Mononuclear cell (primary cell): ENCODE results near the gene ZFAND4. TPM values are rescaled to one million over a fixed set of nuclear protein-coding genes. Genes with fewer than 3 reads are reported as not detected.
A peak's percentile ranks its signal among the peaks of the same experiment; 100 is the strongest.
"Not testable (repeated sequence)": the region's sequence is repeated elsewhere in the genome, so short reads cannot be mapped to it uniquely, and the experiment has no call there.

Source experiments
- H3K27me3 ChIP-seq: 2 replicates; pipeline ENCODE4 v1.6.0; 2011; ENCODE audit warnings: low read length, control low read depth; ENCODE audit not compliant: insufficient read depth
- H3K4me1 ChIP-seq: 2 replicates; pipeline ENCODE4 v1.5.1; 2011; ENCODE audit warnings: mild to moderate bottlenecking, low read length, control low read depth; ENCODE audit not compliant: insufficient read depth
- H3K4me3 ChIP-seq: 2 replicates; pipeline ENCODE4 v1.5.1; 2011; ENCODE audit warnings: mild to moderate bottlenecking, low read length, moderate library complexity
- H3K9me3 ChIP-seq: 2 replicates; pipeline ENCODE4 v1.5.1; 2011; ENCODE audit warnings: low read depth, mild to moderate bottlenecking, control low read depth, low read length
- total RNA-seq: library from RNA; depleted of rRNA; stranded (reverse); fragments of >200 nt; gene quantifications from one replicate; pipeline ENCODE4 v1.2.3, GENCODE V29; 2012

ZFAND4 gene
- total RNA-seq: 33.1 TPM

- Histone ChIP-seq H3K27me3 (no peaks in the 10 kb centered on the region), H3K9me3 (no peaks in the 10 kb centered on the region)
These were observed at the start of gene ZFAND4 for GRCh38 chr10:45672181-45673073. TSS of gene ZFAND4 (minus strand) at chr10:45672772. CDS start at chr10:45663725, 9,047 bp downstream.

GRCh38 chr10:45721503-45721902 is 48.9 kb upstream of the ZFAND4 start:
- H3K27me3 ChIP-seq, H3K9me3 ChIP-seq, H3K4me3 ChIP-seq: not testable (repeated sequence)
- H3K4me1 ChIP-seq: peaks cover 13% of the 10 kb centered on the region

More at GRCh38 chr10:45672181-45673073, at the start of gene ZFAND4:
- peaks cover 15% of the 10 kb centered on the region for H3K4me1 ChIP-seq
- peak within 1 kb of the TSS; percentile 72 for H3K4me3 ChIP-seq

GRCh38 chr10:45717642-45718041 is 45.1 kb upstream of the ZFAND4 start:
- not testable (repeated sequence) for H3K27me3 ChIP-seq, H3K4me1 ChIP-seq, H3K9me3 ChIP-seq, H3K4me3 ChIP-seq

- not testable (repeated sequence) for H3K27me3 ChIP-seq, H3K9me3 ChIP-seq, H3K4me1 ChIP-seq, H3K4me3 ChIP-seq
These were observed 44.5 kb upstream of the ZFAND4 start for GRCh38 chr10:45717053-45717452.

- not testable (repeated sequence) for H3K4me3 ChIP-seq, H3K27me3 ChIP-seq, H3K4me1 ChIP-seq, H3K9me3 ChIP-seq
These were observed 38.7 kb upstream of the ZFAND4 start for GRCh38 chr10:45711223-45711622.

- not testable (repeated sequence) for H3K9me3 ChIP-seq
These were observed 37.7 kb upstream of the ZFAND4 start for GRCh38 chr10:45710200-45710796.

GRCh38 chr10:45678467-45678866 is 5.9 kb upstream of the ZFAND4 start:
- not testable (repeated sequence) for H3K27me3 ChIP-seq, H3K4me1 ChIP-seq, H3K9me3 ChIP-seq, H3K4me3 ChIP-seq

More at GRCh38 chr10:45710200-45710796, 37.7 kb upstream of the ZFAND4 start:
- not testable (repeated sequence) for H3K4me3 ChIP-seq, H3K27me3 ChIP-seq, H3K4me1 ChIP-seq

- H3K9me3 ChIP-seq: no peaks in the 10 kb centered on the region
These were observed 2.8 kb upstream of the ZFAND4 start for GRCh38 chr10:45675388-45675787.

GRCh38 chr10:45673074-45673648 is 589 bp upstream of the ZFAND4 start:
- Histone ChIP-seq H3K4me3 (peak overlapping the region; percentile 72), H3K4me1 (peaks cover 15% of the 10 kb centered on the region), H3K27me3 (no peaks in the 10 kb centered on the region), H3K9me3 (no peaks in the 10 kb centered on the region)

More at GRCh38 chr10:45675388-45675787, 2.8 kb upstream of the ZFAND4 start:
- Histone ChIP-seq H3K27me3 (no peaks in the 10 kb centered on the region), H3K4me1 (peaks cover 15% of the 10 kb centered on the region), H3K4me3 (no peak overlapping the region)

- not testable (repeated sequence) for H3K9me3 ChIP-seq, H3K4me3 ChIP-seq, H3K27me3 ChIP-seq
- peaks cover 15% of the 10 kb centered on the region for H3K4me1 ChIP-seq
These were observed 1.3 kb downstream of the ZFAND4 start for GRCh38 chr10:45671300-45671699.

- H3K4me1 ChIP-seq: peaks cover 15% of the 10 kb centered on the region
- not testable (repeated sequence) for H3K4me3 ChIP-seq, H3K9me3 ChIP-seq
These were observed 2.7 kb downstream of the ZFAND4 start for GRCh38 chr10:45669897-45670296.

GRCh38 chr10:45660876-45661411 is 11.6 kb downstream of the ZFAND4 start:
- H3K4me3 ChIP-seq: no peak overlapping the region
- peaks cover 4% of the 10 kb centered on the region for H3K4me1 ChIP-seq
- H3K27me3 ChIP-seq: no peaks in the 10 kb centered on the region
- H3K9me3 ChIP-seq: no peaks in the 10 kb centered on the region

More at GRCh38 chr10:45669897-45670296, 2.7 kb downstream of the ZFAND4 start:
- not testable (repeated sequence) for H3K27me3 ChIP-seq

GRCh38 chr10:45657033-45657926 is 15.3 kb downstream of the ZFAND4 start:
- Histone ChIP-seq H3K4me1 (peaks cover 4% of the 10 kb centered on the region), H3K9me3 (no peaks in the 10 kb centered on the region), H3K4me3 (no peak overlapping the region), H3K27me3 (no peaks in the 10 kb centered on the region)

- no peak overlapping the region for H3K4me3 ChIP-seq
- H3K4me1 ChIP-seq: peaks cover 4% of the 10 kb centered on the region
- H3K9me3 ChIP-seq: no peaks in the 10 kb centered on the region
- H3K27me3 ChIP-seq: no peaks in the 10 kb centered on the region
These were observed 17.4 kb downstream of the ZFAND4 start for GRCh38 chr10:45655219-45655618.
